GM23248 (cell line): ENCODE data around the gene CTNS.

Experiments
- EZH2 ChIP-seq: fragments of 200-600 bp; sonication (generic); IDR thresholded peaks from 2 replicates; pipeline ENCODE4 v1.6.1; 2018; ENCODE audit warnings: antibody characterized with exemption, mild to moderate bottlenecking; ENCODE audit not compliant: insufficient read depth, poor library complexity, severe bottlenecking
- EZH2phosphoT487 ChIP-seq: fragments of 200-600 bp; sonication (generic); IDR thresholded peaks from 2 replicates; pipeline ENCODE4 v1.6.1; 2018; ENCODE audit warnings: antibody characterized with exemption, moderate library complexity, mild to moderate bottlenecking, low read depth; ENCODE audit not compliant: insufficient read depth

- TF ChIP-seq EZH2phosphoT487 (no peak), EZH2 (no peak)
Measured at GRCh38 chr17:3636908-3637373, 381 bp downstream of the CTNS start.
